ENCODE data around the gene KBTBD13. TPM values are rescaled to one million over a fixed set of nuclear protein-coding genes. Genes with fewer than 3 reads are reported as not detected.

The KBTBD13 gene
- total and polyA plus RNA-seq, 2 experiments from 2014 or later = not detected

GRCh38 chr15:65102912-65103311, 26.4 kb downstream of the KBTBD13 start (continued):
- TF ChIP-seq CTCF (conservative IDR thresholded peaks at IDR 0.05; ENCODE audit: low read depth in 2 of 2) (no peak), CREB1 (CRISPR knock-in tag; IDR thresholded peaks at IDR 0.05; ENCODE audit: low read depth) (no peak)

GRCh38 chr15:65105038-65105437, 28.5 kb downstream of the KBTBD13 start:
- Mint-ChIP-seq H3K27ac (no peak overlapping the region), H3K4me1 (peaks cover 4% of the 10 kb centered on the region; the same call in 1 of the 3 replicates), H3K4me3 (no peak overlapping the region), H3K9me3 (no peaks in the 10 kb centered on the region), H3K36me3 (ENCODE audit: low read depth) (no peaks in the 10 kb centered on the region), H3K27me3 (ENCODE audit: insufficient read depth, low read depth, poor library complexity) (peaks cover 11% of the 10 kb centered on the region)
- Histone ChIP-seq H3K4me1 (ENCODE audit: insufficient read depth) (peaks cover 5% of the 10 kb centered on the region; the same call in 1 of the 2 replicates), H3K79me2 (replicated peaks; ENCODE audit: insufficient read depth) (no peaks in the 10 kb centered on the region), H3F3A (replicated peaks; ENCODE audit: low read depth) (no peaks in the 10 kb centered on the region), H3K27me3 (ENCODE audit: insufficient read depth) (peaks cover 13% of the 10 kb centered on the region), H3K4me3 (no peak overlapping the region), H3K27ac (ENCODE audit: low read depth) (no peak overlapping the region), H3K36me3 (ENCODE audit: insufficient read depth) (no peaks in the 10 kb centered on the region), H4K20me1 (replicated peaks; ENCODE audit: insufficient read depth) (no peaks in the 10 kb centered on the region; the same call in 1 of the 2 replicates), H3K9me2 (ENCODE audit: insufficient read depth) (no peaks in the 10 kb centered on the region), H2AFZ (no peak overlapping the region), H3K4me2 (no peak overlapping the region)
- DNase-seq (ENCODE audit: low spot score) (no peak), ATAC-seq (no peak)
- TF ChIP-seq CTCF (conservative IDR thresholded peaks at IDR 0.05; ENCODE audit: low read depth in 2 of 2) (no peak), NANOG (IDR thresholded peaks at IDR 0.05; ENCODE audit: borderline replicate concordance) (no peak), EZH2 (IDR thresholded peaks at IDR 0.05; ENCODE audit: low read depth, unreplicated experiment) (no peak), JUNB (IDR thresholded peaks at IDR 0.05; ENCODE audit: unreplicated experiment) (no peak), POLR2AphosphoS5 (IDR thresholded peaks at IDR 0.05; ENCODE audit: low read depth) (no peak), STAT1 (IDR thresholded peaks at IDR 0.05; ENCODE audit: unreplicated experiment) (no peak), ZNF114 (CRISPR knock-in tag; IDR thresholded peaks at IDR 0.05) (no peak), REST (IDR thresholded peaks at IDR 0.05; ENCODE audit: unreplicated experiment) (no peak), ZNF462 (CRISPR knock-in tag; IDR thresholded peaks at IDR 0.05) (no peak), EZH2phosphoT487 (IDR thresholded peaks at IDR 0.05; ENCODE audit: unreplicated experiment) (no peak)
